Left renal pelvis (tissue), 4 donors: ENCODE measurements around the gene ARF1. TPM values are rescaled to one million over a fixed set of nuclear protein-coding genes. Genes with fewer than 3 reads are reported as not detected.

Experiments used
- DNase-seq, 4 donors: peaks; one replicate each; pipeline ENCODE4 v3.0.0-alpha.2; 2013; ENCODE audit warnings: low read depth in 4 of 4, low spot score in 3 of 4
- polyA plus RNA-seq, 4 donors: library from polyadenylated mRNA; unstranded; fragments of 120-200 nt; gene quantifications; one replicate each; pipeline ENCODE4 v1.2.1, GENCODE V29; 2013; ENCODE audit not compliant: insufficient read length in 4 of 4

The ARF1 gene
- polyA plus RNA-seq, 4 donors = 322 to 353 (median 340) TPM

DNA sequence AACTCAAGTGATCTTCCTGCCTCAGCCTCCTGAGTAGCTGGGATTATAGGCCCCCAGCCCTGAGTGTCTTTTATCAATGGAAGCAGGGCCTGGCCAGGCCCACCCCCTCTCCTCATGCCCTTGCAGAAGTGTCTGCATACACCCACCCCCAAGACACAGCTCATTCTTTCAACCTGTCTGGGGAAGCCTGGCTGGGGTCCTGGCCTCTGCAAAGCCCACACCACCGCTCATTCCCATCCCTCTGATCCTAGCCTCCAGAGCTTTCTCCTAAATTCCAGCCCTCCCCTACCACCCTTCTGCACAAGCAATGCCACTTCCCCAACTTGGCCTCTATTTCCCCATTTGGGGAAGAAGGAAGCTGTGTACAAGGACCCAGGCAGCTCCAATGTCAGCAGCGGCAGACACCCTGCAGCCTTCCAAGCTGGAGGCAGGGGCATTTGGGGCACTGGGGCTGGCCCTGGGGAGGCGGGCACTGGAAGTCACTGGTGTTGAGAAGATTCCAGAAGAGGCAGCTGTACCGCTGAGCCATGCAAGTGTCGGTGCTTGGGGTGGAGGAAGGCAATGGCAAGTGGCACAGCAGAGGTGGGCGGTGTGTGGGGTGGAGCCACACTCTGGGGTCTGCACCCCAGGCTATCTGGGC, 33.7 kb upstream of the ARF1 start:
- no peak for DNase-seq

DNA sequence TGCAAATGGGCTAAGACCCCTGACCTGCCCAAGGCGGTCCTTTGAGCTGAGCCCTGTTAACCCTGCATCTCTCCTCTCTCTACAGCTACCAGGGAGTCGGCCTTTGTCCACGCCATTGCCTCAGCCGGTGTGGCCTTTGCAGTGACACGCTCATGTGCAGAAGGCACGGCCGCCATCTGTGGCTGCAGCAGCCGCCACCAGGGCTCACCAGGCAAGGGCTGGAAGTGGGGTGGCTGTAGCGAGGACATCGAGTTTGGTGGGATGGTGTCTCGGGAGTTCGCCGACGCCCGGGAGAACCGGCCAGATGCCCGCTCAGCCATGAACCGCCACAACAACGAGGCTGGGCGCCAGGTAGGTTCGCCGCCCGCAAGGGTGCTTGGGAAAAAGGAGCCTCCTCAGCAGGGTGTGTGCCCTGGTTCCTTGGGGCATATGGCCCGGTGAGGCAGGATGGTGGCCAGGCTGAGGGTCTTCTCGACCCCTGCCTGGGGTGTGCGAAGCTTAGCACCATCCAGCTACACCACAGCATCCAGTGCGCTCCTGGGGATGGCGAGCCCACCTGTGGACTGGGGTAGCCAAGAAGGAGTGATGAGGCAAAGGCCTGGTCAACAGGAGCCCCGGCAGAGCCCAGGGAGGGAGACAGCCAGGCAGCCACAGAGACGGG, 31.8 kb upstream of the ARF1 start:
- DNase-seq = no peak

DNA sequence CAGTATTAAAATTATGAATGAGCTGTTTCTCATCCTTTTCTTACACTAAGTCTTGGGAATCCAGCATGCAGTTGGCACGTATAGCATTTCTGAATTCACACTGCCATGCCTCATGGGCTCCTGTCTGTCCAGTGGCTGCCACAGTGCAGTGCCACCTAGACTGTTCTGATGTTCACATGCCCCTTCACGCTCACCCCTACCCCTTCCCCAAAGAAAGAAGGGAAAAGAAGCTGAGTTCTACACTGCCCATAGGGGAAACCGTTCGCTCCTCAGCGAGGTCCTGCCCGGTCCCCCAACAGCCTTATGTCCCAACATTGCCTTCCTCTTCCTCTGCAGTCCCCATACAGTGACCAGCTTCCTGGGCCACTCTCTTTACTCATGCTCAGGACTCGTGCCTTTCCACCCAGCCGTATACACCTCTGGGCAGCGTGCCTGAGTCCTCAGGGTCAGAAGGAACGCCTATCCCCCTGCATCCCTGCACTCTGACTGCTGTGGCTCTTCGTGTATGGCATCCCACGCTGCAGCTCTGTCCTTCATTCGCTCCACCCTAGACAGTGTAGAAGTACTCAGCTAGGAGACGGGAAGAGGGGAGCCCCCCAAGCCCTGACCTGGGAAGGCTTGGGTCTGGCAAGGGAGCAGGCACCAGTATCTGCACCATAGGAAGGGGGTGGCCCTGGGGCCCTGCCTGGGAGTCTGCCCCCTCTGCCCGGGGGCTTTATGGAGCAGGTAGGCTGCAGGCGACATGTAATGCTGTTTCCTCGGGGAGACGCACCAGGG, 24.1 kb upstream of the ARF1 start:
- no peak for DNase-seq

DNA sequence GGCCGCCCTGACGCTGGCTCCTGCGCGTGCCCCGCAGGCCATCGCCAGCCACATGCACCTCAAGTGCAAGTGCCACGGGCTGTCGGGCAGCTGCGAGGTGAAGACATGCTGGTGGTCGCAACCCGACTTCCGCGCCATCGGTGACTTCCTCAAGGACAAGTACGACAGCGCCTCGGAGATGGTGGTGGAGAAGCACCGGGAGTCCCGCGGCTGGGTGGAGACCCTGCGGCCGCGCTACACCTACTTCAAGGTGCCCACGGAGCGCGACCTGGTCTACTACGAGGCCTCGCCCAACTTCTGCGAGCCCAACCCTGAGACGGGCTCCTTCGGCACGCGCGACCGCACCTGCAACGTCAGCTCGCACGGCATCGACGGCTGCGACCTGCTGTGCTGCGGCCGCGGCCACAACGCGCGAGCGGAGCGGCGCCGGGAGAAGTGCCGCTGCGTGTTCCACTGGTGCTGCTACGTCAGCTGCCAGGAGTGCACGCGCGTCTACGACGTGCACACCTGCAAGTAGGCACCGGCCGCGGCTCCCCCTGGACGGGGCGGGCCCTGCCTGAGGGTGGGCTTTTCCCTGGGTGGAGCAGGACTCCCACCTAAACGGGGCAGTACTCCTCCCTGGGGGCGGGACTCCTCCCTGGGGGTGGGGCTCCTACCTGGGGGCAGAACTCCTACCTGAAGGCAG, 23.4 kb upstream of the ARF1 start:
- no peak for DNase-seq

DNA sequence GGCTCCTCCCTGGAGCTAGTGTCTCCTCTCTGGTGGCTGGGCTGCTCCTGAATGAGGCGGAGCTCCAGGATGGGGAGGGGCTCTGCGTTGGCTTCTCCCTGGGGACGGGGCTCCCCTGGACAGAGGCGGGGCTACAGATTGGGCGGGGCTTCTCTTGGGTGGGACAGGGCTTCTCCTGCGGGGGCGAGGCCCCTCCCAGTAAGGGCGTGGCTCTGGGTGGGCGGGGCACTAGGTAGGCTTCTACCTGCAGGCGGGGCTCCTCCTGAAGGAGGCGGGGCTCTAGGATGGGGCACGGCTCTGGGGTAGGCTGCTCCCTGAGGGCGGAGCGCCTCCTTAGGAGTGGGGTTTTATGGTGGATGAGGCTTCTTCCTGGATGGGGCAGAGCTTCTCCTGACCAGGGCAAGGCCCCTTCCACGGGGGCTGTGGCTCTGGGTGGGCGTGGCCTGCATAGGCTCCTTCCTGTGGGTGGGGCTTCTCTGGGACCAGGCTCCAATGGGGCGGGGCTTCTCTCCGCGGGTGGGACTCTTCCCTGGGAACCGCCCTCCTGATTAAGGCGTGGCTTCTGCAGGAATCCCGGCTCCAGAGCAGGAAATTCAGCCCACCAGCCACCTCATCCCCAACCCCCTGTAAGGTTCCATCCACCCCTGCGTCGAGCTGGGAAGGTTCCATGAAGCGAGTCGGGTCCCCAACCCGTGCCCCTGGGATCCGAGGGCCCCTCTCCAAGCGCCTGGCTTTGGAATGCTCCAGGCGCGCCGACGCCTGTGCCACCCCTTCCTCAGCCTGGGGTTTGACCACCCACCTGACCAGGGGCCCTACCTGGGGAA, 22.7 kb upstream of the ARF1 start:
- DNase-seq = no peak

DNA sequence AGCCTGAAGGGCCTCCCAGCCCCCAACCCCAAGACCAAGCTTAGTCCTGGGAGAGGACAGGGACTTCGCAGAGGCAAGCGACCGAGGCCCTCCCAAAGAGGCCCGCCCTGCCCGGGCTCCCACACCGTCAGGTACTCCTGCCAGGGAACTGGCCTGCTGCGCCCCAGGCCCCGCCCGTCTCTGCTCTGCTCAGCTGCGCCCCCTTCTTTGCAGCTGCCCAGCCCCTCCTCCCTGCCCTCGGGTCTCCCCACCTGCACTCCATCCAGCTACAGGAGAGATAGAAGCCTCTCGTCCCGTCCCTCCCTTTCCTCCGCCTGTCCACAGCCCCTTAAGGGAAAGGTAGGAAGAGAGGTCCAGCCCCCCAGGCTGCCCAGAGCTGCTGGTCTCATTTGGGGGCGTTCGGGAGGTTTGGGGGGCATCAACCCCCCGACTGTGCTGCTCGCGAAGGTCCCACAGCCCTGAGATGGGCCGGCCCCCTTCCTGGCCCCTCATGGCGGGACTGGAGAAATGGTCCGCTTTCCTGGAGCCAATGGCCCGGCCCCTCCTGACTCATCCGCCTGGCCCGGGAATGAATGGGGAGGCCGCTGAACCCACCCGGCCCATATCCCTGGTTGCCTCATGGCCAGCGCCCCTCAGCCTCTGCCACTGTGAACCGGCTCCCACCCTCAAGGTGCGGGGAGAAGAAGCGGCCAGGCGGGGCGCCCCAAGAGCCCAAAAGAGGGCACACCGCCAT, 21.9 kb upstream of the ARF1 start:
- no peak for DNase-seq

DNA sequence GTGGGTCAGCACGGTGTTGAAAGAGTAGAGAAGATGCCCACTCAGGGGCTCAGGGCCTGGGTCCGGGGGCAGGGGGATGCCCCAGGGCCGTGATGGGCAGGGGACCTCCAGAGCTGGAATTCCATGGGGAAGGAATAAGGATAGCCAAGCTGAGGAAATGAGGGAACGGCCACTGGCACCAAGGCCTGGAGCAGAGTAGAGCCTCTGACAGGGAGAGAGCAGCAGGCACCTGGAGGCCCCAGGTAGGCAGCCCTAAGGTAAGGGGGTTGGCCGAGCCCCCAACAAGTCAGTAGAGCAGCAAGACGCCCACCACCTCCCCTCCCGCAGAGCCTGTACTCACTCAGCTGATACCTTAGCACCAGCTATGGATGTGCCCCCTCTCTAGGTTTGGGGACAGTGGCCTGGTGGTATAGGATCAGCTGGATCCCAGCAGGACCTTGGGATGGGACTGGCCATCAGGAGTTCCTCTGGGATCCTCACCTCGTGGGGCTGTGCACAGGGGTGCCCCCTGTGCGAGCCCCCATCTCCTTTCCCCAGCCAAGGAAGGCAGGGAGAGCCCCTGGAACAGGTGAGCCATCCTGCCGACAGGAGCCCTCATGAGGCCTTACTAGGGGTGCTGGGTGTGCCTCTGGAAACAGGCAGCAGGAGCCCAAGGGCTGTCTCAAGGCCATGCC, 21.0 kb upstream of the ARF1 start:
- DNase-seq = no peak

DNA sequence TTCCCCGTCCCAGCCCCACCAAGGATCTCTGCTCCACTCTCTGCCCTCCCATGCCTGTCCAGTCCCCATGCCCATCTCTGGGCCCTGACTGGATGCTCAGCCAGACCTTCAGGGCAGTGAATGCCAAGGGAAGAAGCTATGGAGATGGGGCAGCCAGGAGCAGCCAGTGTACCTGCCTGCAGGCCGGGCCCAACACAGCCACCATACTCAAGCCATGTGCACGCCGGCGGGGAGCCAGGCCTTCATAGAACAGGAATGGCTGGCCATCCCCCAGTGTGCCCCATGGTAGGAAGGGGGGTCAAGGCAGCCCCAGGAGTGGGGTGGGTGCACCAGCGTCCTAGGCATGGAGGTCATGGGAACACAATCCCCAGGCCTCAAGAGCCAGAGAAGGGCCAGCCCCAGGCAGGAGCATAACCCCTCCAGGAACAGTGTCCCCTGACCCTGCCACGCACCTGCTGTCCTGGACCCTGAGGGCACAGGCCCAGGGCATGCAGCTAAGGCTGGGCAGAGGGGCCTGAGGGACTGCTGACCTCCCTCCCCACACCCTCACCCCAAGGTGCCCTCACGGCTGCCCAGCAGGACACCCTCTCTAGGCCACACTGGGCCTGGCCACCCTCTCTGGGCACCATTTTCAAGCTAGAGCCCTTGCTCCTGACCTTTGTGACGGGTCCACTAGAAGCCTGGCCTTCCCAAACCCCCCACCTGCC, 20.3 kb upstream of the ARF1 start:
- no peak for DNase-seq

DNA sequence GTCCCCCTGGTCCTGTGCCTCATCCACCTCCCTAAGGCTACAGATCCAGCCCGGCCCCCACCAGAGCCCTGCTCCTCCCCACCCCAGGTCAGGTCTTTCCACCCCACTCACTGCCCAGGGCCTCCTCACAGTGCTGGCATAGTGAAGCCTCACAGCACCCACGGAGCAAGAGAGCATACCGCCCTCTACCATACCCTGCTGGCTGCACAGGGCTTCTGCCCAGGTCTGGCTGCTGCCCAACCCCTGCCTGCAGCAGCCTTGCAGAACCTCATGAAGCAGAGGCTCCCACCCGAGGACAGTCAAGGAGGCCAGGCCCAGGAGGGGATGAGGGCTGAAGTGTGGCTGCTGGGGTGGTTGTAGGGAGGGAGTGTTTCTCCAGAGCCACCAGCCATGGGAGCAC, 19.7 kb upstream of the ARF1 start:
- DNase-seq = no peak

DNA sequence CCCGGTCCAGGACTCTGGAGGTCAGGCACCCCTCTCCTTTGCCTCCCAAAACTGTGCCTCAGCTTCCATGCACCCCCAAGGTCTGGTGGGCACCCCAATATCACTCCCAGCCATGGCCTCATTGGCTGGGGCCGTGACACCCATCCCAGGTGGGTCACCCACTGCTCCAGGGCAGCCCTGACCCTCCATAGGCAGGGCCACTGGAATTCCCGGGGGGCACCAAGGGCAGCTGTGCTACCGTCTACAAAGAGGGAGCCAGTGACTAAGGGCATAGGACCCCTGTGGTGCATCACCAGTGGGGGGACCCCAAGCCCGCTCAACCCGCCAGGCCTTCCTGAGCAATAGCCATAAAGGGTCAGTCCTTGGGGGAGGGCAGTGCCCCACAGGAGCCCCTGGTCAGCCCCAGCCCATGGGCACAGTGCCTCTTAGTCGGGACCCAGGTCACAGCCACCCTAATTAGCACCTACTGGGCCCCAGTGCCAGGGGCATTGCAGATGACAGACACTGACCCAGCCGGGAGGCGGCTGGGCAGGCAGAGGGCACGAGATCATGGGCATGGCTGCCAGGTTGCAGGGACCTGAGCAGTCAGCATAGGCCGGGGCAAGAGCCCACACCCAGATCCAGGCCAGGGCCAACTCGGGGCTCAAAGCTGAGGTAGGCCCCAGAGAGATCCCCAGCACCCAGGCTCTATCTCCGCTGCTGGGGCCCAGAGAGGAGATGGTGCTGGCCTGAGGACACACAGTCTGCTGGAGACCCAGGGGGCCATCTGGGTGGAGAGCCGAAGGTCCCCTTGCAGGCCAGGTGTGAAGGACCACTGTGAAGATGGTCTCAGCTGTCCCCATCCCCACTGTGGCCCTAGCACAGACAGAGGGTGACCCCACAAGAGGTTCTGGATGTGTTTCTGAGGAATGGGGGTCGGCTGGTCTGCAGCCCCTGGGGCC, 19.0 kb upstream of the ARF1 start:
- DNase-seq = no peak

DNA sequence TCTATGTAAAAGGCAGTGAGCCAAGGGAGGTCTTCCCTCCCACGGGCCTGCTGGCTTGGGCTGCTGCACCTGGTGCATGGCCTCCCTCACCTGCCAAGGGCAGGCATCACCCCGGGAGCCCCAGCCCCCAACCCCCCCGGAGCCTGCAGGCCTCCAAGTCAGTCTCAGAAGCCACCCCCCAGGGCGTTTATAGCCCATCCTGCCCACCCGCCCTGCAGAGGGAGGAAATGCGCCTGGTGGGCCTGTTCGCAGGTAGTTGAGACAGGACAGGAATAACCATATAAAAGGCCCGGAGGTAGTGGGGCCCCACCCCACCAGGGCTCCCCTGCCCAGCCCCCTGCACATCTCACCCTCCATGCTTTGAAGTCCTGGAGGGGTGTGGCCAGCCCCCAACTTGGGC, 18.2 kb upstream of the ARF1 start:
- DNase-seq = no peak

DNA sequence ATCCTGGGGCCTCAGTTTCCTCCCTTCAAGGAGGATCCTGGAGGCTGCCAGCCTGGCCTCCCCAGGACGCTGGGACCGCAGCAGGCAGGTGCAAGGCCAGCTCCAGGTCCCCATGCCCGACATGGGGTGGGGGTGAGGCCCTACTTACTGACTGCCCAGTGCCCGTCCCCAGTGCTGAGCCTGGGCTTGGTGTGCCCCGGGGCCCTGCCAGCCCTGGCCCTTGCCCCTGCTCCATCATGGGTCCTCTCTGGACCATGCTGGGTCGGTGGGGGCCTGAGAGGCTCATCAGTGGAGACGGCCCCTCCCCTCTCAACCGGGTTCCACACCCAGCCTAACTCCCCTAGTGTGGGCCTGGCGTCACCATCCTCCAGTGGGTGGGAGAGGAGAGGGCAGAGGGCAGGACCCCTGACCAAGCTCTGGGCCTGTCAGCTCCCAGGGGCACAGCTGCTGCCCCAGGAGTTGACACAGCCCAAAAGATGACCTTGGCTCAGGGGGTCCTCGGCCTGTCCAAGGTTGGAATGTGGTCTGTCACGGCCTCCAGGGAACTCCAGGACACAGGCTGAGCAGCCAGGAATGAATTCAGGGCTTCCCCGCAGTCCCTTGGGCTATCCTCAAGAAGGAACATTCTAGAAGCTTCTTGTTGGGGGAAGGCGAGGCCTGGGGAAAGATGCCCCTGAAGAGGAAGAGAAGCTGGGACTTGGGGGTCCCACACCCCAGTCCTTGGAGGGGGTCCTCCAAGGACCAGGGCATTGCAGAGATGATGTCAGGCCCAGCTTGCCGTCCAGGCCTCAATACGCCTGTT, 17.6 kb upstream of the ARF1 start:
- DNase-seq = no peak

DNA sequence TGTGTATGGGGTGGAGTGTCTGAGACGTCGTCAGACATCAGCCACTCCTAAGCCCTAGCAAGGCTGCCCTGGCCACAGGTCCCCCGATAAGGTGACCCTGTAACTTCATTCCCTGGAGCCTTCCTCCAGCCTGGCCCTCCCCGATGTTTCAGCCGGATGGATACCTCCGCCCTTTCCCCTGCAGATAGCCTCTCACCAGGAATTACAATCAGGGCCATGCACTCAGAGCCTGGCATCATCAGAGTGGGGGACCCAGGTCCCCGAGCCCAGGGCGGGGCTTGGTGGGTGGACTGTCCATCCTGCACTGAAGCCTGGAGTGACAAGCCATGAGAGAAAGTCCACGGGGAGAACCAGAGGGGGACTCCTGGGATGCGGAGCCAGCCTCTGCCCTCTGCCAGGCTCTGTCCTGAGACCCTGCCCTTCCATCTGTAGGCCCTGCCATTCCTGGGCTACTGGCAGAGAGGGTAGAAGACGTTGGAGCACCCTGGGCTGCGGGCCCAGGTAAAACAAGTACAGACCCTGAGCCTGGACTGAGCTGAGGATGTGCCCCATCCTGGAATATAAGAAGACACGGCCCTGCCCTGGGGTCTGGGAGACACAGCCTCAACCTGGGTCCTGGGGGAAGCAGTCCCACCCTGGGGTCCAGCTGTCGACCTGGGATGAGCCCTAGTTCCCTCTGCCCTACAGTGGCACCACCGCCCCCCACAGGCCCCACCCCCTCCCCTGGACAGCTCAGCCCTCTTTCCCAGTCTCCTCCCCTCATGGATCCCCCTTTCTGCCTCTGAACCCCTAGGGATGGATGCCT, 16.8 kb upstream of the ARF1 start:
- DNase-seq = no peak

DNA sequence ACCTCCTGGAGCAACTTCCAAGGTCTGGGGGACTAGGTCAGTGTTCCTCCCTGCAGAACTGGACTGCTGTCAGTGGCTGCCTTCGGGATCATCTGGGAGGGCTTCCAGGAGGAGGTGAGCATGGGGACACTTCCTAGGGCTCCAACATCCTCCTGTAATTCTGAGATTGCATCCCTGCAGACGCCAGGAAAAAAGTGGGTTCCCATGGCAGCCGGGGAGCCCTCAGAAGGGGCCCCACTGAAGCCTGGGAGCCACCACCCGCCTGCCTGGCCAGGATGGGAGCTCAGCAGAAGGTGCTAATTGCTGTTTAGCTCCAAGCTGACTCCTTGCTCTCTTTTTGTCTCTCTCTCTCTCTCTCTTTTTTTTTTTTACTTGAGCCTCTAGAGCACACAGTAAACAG, 16.1 kb upstream of the ARF1 start:
- no peak for DNase-seq

DNA sequence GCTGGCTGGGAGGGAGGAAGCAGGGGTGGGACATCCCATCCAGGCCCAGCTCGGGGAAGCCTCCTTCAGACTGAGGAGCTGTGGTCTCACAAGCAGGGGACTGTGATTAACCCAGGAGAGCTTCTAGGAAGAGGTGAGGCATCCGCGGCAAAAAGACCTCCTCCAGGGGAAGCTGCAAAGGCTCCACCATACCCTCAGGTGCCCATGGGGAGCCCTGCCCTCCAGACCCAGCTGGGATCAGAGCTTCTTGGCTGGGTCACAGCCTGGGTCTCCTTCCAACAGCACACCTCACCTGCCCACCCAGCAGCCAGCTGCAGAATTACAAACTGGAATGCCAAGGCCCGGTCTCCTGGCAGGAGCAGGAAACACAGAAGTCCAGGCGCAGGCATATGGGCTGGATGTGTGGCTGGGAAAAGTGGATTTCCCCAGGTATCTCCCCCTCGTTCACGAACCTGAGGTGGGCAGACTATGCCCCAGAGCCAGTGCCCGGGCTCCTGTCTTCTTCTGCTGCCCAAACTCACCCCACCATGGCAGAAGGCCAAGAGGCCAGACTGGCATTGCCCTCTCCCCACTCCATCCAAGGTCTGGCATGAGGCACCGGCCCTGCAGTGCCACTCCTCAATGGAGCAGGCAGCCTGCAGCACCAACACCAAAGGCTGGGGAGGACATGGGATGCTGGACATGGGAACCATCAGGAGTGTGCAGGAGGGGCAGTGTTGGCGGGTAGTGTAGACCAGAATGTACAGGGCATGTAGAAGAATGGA, 15.4 kb upstream of the ARF1 start:
- no peak for DNase-seq
